Activated naive CD4-positive, alpha-beta T cell treated with anti-CD3 and anti-CD28 coated beads, Interleukin-2, amount 10 ng/mL, durations not matched to agents 7 days and 5 days (primary cell): ENCODE data around the gene IL3RA.
"Not testable (repeated sequence)": the region's sequence is repeated elsewhere in the genome, so short reads cannot be mapped to it uniquely, and the experiment has no call there.

ENCODE experiments used
- CTCF ChIA-PET: fragments of 350-600 bp; sonication (Branson Sonifier 250); formaldehyde crosslinking; loops from one replicate; lab custom pipeline; 2021; ENCODE audit warnings: antibody characterized with exemption; lab: Charles Lee
- DNase-seq: peaks from one replicate; pipeline ENCODE4 v3.0.0-alpha.2; 2020
- H3K27ac Mint-ChIP-seq: one replicate; pipeline ENCODE4 v1.8.0; 2021; ENCODE audit warnings: mild to moderate bottlenecking, moderate library complexity, mixed read lengths
- H3K27me3 Mint-ChIP-seq: one replicate; pipeline ENCODE4 v1.8.0; 2021; ENCODE audit warnings: mild to moderate bottlenecking, mixed read lengths
- H3K36me3 Mint-ChIP-seq: one replicate; pipeline ENCODE4 v1.8.0; 2021; ENCODE audit warnings: mixed read lengths
- H3K4me1 Mint-ChIP-seq: one replicate; pipeline ENCODE4 v1.8.0; 2021; ENCODE audit warnings: mixed read lengths
- H3K4me3 Mint-ChIP-seq: one replicate; pipeline ENCODE4 v1.8.0; 2021; ENCODE audit warnings: mild to moderate bottlenecking, moderate library complexity, mixed read lengths
- H3K9me3 Mint-ChIP-seq: one replicate; pipeline ENCODE4 v1.8.0; 2021; ENCODE audit warnings: mixed read lengths

IL3RA gene

GRCh38 chrX:1336331-1336943, at the start of gene IL3RA:
Gene IL3RA (plus strand): TSS chrX:1336785. CDS start chrX:1341766, 4,981 bp downstream.
- H3K27ac Mint-ChIP-seq: peak within 1 kb of the TSS; percentile 70

GRCh38 chrX:1289535-1289934, 47.0 kb upstream of the IL3RA start:
- CTCF ChIA-PET: no interaction called here

More at GRCh38 chrX:1336331-1336943, at the start of gene IL3RA:
- peak; percentile 57 for DNase-seq
- H3K36me3 Mint-ChIP-seq: peaks cover 10% of the 10 kb centered on the region
- peaks cover 20% of the 10 kb centered on the region for H3K27me3 Mint-ChIP-seq
- peaks cover 10% of the 10 kb centered on the region for H3K9me3 Mint-ChIP-seq
- peak within 1 kb of the TSS; percentile 75 for H3K4me3 Mint-ChIP-seq
- peaks cover 35% of the 10 kb centered on the region for H3K4me1 Mint-ChIP-seq
- CTCF ChIA-PET: no interaction called here

GRCh38 chrX:1291110-1291740, 45.4 kb upstream of the IL3RA start:
- no peaks in the 10 kb centered on the region for H3K4me1 Mint-ChIP-seq

More at GRCh38 chrX:1289535-1289934, 47.0 kb upstream of the IL3RA start:
- DNase-seq: no peak
- Mint-ChIP-seq H3K36me3 (peaks cover 7% of the 10 kb centered on the region), H3K9me3 (peaks cover 10% of the 10 kb centered on the region), H3K27ac (peak overlapping the region; percentile 82), H3K27me3 (peaks cover 42% of the 10 kb centered on the region), H3K4me3 (peak overlapping the region; percentile 21), H3K4me1 (no peaks in the 10 kb centered on the region)

GRCh38 chrX:1292575-1293290, 43.9 kb upstream of the IL3RA start:
- no peaks in the 10 kb centered on the region for H3K4me1 Mint-ChIP-seq
- H3K36me3 Mint-ChIP-seq: peaks cover 7% of the 10 kb centered on the region
- H3K9me3 Mint-ChIP-seq: peaks cover 15% of the 10 kb centered on the region
- H3K27ac Mint-ChIP-seq: no peak overlapping the region
- no peak for DNase-seq
- CTCF ChIA-PET: no interaction called here
- H3K4me3 Mint-ChIP-seq: no peak overlapping the region
- H3K27me3 Mint-ChIP-seq: peaks cover 45% of the 10 kb centered on the region

More at GRCh38 chrX:1291110-1291740, 45.4 kb upstream of the IL3RA start:
- Mint-ChIP-seq H3K27me3 (peaks cover 45% of the 10 kb centered on the region), H3K36me3 (peaks cover 7% of the 10 kb centered on the region), H3K4me3 (no peak overlapping the region), H3K9me3 (peaks cover 15% of the 10 kb centered on the region), H3K27ac (no peak overlapping the region)
- CTCF ChIA-PET: no interaction called here
- no peak for DNase-seq

GRCh38 chrX:1294301-1295067, 42.1 kb upstream of the IL3RA start:
- Mint-ChIP-seq H3K36me3 (peaks cover 4% of the 10 kb centered on the region), H3K27ac (no peak overlapping the region), H3K27me3 (peaks cover 41% of the 10 kb centered on the region), H3K4me1 (no peaks in the 10 kb centered on the region), H3K4me3 (no peak overlapping the region), H3K9me3 (peaks cover 21% of the 10 kb centered on the region)
- CTCF ChIA-PET: no interaction called here
- DNase-seq: no peak

GRCh38 chrX:1295550-1295949, 41.0 kb upstream of the IL3RA start:
- H3K27me3 Mint-ChIP-seq: peaks cover 33% of the 10 kb centered on the region
- CTCF ChIA-PET: no interaction called here
- no peaks in the 10 kb centered on the region for H3K4me1 Mint-ChIP-seq
- H3K36me3 Mint-ChIP-seq: no peaks in the 10 kb centered on the region
- H3K4me3 Mint-ChIP-seq: no peak overlapping the region
- no peak for DNase-seq
- peaks cover 12% of the 10 kb centered on the region for H3K9me3 Mint-ChIP-seq
- H3K27ac Mint-ChIP-seq: no peak overlapping the region

GRCh38 chrX:1297591-1297990, 39.0 kb upstream of the IL3RA start:
- H3K27ac Mint-ChIP-seq, H3K4me1 Mint-ChIP-seq, CTCF ChIA-PET, H3K4me3 Mint-ChIP-seq, DNase-seq, H3K36me3 Mint-ChIP-seq: not testable (repeated sequence)
- H3K9me3 Mint-ChIP-seq: peaks cover 12% of the 10 kb centered on the region
- peaks cover 23% of the 10 kb centered on the region for H3K27me3 Mint-ChIP-seq

GRCh38 chrX:1300449-1300848, 36.1 kb upstream of the IL3RA start:
- CTCF ChIA-PET: no interaction called here
- no peak overlapping the region for H3K4me3 Mint-ChIP-seq
- peaks cover 12% of the 10 kb centered on the region for H3K9me3 Mint-ChIP-seq
- H3K27ac Mint-ChIP-seq: no peak overlapping the region
- no peaks in the 10 kb centered on the region for H3K36me3 Mint-ChIP-seq
- no peak for DNase-seq
- no peaks in the 10 kb centered on the region for H3K4me1 Mint-ChIP-seq
- no peaks in the 10 kb centered on the region for H3K27me3 Mint-ChIP-seq

- Mint-ChIP-seq H3K9me3 (peaks cover 9% of the 10 kb centered on the region), H3K4me3 (no peak overlapping the region), H3K27me3 (no peaks in the 10 kb centered on the region), H3K36me3 (no peaks in the 10 kb centered on the region), H3K27ac (no peak overlapping the region), H3K4me1 (no peaks in the 10 kb centered on the region)
- CTCF ChIA-PET: no interaction called here
- no peak for DNase-seq
These were observed 31.2 kb upstream of the IL3RA start for GRCh38 chrX:1305411-1305810.

- Mint-ChIP-seq H3K27me3 (no peaks in the 10 kb centered on the region), H3K4me3 (no peak overlapping the region), H3K9me3 (peaks cover 9% of the 10 kb centered on the region), H3K27ac (peak overlapping the region; percentile 3), H3K36me3 (no peaks in the 10 kb centered on the region), H3K4me1 (no peaks in the 10 kb centered on the region)
- CTCF ChIA-PET: no interaction called here
- DNase-seq: no peak
These were observed 29.5 kb upstream of the IL3RA start for GRCh38 chrX:1306909-1307625.

- H3K36me3 Mint-ChIP-seq: no peaks in the 10 kb centered on the region
- H3K27ac Mint-ChIP-seq: no peak overlapping the region
- H3K9me3 Mint-ChIP-seq: peaks cover 9% of the 10 kb centered on the region
- H3K27me3 Mint-ChIP-seq: no peaks in the 10 kb centered on the region
- no peaks in the 10 kb centered on the region for H3K4me1 Mint-ChIP-seq
- DNase-seq: no peak
- H3K4me3 Mint-ChIP-seq: no peak overlapping the region
- CTCF ChIA-PET: no interaction called here
These were observed 28.8 kb upstream of the IL3RA start for GRCh38 chrX:1307626-1308340.

GRCh38 chrX:1308476-1308875, 28.1 kb upstream of the IL3RA start:
- Mint-ChIP-seq H3K9me3 (peaks cover 9% of the 10 kb centered on the region), H3K4me1 (no peaks in the 10 kb centered on the region), H3K27me3 (no peaks in the 10 kb centered on the region), H3K36me3 (no peaks in the 10 kb centered on the region), H3K4me3 (no peak overlapping the region), H3K27ac (no peak overlapping the region)
- CTCF ChIA-PET: no interaction called here
- no peak for DNase-seq

GRCh38 chrX:1308917-1309316, 27.7 kb upstream of the IL3RA start:
- H3K4me3 Mint-ChIP-seq, H3K4me1 Mint-ChIP-seq, H3K36me3 Mint-ChIP-seq, H3K27me3 Mint-ChIP-seq, H3K9me3 Mint-ChIP-seq, DNase-seq, CTCF ChIA-PET: not testable (repeated sequence)
- peak overlapping the region; percentile 19 for H3K27ac Mint-ChIP-seq
